ENCODE data around the gene ZNF593OS.

The ZNF593OS gene

GRCh38 chr1:26127235-26128163 is 44.1 kb downstream of the ZNF593OS start:
- no peak for DNase-seq (ENCODE audit: low read depth in 1 of 2, low spot score in 1 of 2)

- peak in 1 of 2 donors; percentile 21 for DNase-seq (ENCODE audit: low read depth in 1 of 2, low spot score in 1 of 2)
Observed at GRCh38 chr1:26126321-26127084, 45.1 kb downstream of the ZNF593OS start.

DNA sequence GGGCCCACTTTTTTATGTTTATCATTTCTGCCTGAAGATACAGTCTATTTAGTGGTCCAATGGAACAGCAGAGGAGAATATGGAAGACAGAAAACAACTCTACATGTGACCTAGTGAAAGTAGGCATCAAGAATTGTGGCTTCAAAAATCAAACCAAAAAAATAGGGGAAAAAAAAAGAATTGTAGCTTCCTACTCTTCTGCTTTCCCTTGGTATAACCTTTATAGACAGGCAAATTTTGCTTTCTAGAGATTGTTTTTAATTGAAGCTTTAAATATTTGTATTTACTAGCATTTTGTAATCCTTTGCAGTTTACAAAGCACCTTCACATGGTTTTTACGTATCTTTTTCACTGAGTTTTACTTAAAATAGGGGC is 45.7 kb downstream of the ZNF593OS start:
- no peak for DNase-seq (ENCODE audit: low read depth in 1 of 2, low spot score in 1 of 2)

DNA sequence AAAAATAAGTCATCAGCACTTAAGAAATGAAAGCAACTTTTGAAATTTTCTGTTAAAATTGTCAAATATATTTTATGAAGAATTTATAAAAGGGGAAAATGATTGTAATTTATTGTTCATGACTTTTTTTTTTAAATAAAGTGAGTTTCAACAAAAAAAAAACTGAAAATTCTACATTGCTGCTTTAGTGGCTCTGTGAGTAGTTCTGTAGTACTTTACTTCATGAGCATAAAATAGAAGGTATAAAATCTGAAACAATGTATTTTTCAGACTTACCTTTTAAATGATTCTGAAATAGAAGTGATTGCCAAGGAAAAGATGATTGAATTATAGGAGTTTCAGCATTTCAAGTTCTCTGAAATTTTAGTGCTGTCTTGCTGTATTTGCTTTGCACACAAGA is 46.2 kb downstream of the ZNF593OS start:
- no peak for DNase-seq (ENCODE audit: low read depth in 1 of 2, low spot score in 1 of 2)

DNA sequence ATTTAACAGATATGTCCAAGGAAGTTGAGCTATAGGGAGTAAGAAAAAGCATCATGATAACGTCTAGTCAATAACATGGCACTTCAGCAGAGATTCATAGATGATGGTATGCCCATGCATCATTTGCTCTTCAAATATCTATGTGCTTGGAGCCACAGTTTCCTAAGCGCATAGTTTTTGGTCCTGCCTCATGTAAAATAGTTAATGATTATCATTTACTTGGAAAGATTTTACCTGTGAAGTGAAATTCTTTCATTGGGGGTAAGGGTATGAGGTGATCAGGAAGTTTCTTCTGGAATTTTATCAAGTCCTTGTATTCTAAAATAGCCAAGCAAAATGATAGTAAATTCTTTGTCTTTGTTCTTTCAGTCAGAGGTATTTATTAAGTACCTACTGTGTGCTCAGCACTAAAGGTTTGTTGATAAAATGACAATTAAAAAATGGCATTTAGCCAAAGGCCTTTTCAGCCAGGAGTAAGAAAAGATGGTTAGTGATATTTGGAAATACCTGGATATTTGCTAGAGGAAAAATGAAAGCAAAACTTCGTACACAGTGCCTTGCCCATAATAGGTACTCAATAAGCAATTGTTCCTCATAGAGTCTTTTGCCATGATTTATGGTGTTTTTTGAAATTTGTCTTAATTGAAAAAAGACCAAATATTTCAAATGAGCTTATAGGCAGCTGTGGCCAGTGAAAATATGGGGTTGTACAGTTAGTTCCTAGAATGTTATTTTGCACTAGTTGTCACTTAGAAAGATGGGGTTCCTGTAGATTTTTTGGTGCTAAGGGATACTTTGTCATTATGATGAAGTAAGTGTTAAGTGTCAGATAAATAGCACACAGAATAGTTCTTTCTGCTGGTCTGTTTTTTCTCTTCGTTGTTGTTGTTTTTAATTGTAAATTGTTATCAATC is 47.0 kb downstream of the ZNF593OS start:
- DNase-seq (ENCODE audit: low read depth in 1 of 2, low spot score in 1 of 2): no peak

GRCh38 chr1:26122988-26123973 is 48.4 kb downstream of the ZNF593OS start:
- no peak for DNase-seq (ENCODE audit: low read depth in 1 of 2, low spot score in 1 of 2)

GRCh38 chr1:26121854-26122773 is 49.5 kb downstream of the ZNF593OS start:
- no peak for DNase-seq (ENCODE audit: low read depth in 1 of 2, low spot score in 1 of 2)

GRCh38 chr1:26119892-26120608 is 51.6 kb downstream of the ZNF593OS start:
- DNase-seq (ENCODE audit: low read depth in 1 of 2, low spot score in 1 of 2): no peak
